GM12878 (cell line): ENCODE results near the gene PIK3R5. TPM values are rescaled to one million over a fixed set of nuclear protein-coding genes. Genes with fewer than 3 reads are reported as not detected.

Experiments used
- ATAC-seq: fragments of 200-7000 bp; cut with Tn5 transposase; 3 replicates; pipeline ENCODE4 v1.9.1; 2020; ENCODE audit warnings: mild to moderate bottlenecking, moderate library complexity
- BruUV-seq: library from RNA; stranded (reverse); fragments of 400-500 nt; replicated peaks from 2 replicates; lab custom pipeline; 2021; lab: Mats Ljungman, UMichigan
- CTCF ChIA-PET: fragments of 300-600 bp; sonication (Branson Sonifier 250); formaldehyde crosslinking; extraction: SDS; loops from one replicate; lab custom pipeline; 2021; ENCODE audit warnings: inconsistent platforms; lab: Yijun Ruan, JAX
- POLR2A ChIA-PET: fragments of 350-600 bp; formaldehyde crosslinking; extraction: SDS; loops from one replicate; lab custom pipeline; 2021; ENCODE audit warnings: inconsistent platforms; lab: Charles Lee
- RAD21 ChIA-PET: fragments of 300-600 bp; sonication (Branson Sonifier 250); formaldehyde crosslinking; loops from one replicate; lab custom pipeline; 2023; ENCODE audit warnings: antibody characterized with exemption; ENCODE audit not compliant: unreplicated experiment; lab: Charles Lee
- SMC1A ChIA-PET: fragments of 300-600 bp; sonication (Branson Sonifier 250); formaldehyde crosslinking; loops from one replicate; lab custom pipeline; 2023; ENCODE audit not compliant: unreplicated experiment, uncharacterized antibody; lab: Charles Lee
- DNase-seq: peaks from one replicate; pipeline ENCODE4 v3.0.0-alpha.2; 2011; ENCODE audit warnings: low read depth, low spot score
- FAIRE-seq: peaks from 3 replicates; lab custom pipeline; 2011; peaks lifted over from hg19 to GRCh38; lab: Jason Lieb, UNC
- H2AFZ ChIP-seq: 2 replicates; pipeline ENCODE4 v1.6.0; 2011; ENCODE audit warnings: low read depth, low read length, control low read depth; ENCODE audit not compliant: control insufficient read depth
- H3K27ac ChIP-seq: 2 replicates; pipeline ENCODE4 v1.5.1; 2011; ENCODE audit warnings: control low read depth; ENCODE audit not compliant: control insufficient read depth, insufficient read depth
- H3K27me3 ChIP-seq, 2 experiments: replicated peaks in 1 of 2; 2 replicates each; pipeline versions ENCODE4 v1.6.0 to v1.6.1; 2011; ENCODE audit warnings: low read length in 1 of 2; ENCODE audit not compliant: control insufficient read depth in 2 of 2, insufficient read depth in 2 of 2
- H3K36me3 ChIP-seq, 2 experiments: 2 replicates each; pipeline ENCODE4 v1.5.1; 2011; ENCODE audit warnings: low read length in 1 of 2; ENCODE audit not compliant: control insufficient read depth in 2 of 2, insufficient read depth in 2 of 2
- H3K4me1 ChIP-seq: 2 replicates; pipeline ENCODE4 v1.6.1; 2011; ENCODE audit warnings: mild to moderate bottlenecking, low read length, moderate library complexity, mixed read lengths; ENCODE audit not compliant: control insufficient read depth, insufficient read depth
- H3K4me2 ChIP-seq: 2 replicates; pipeline ENCODE4 v1.6.0; 2011; ENCODE audit warnings: control low read depth; ENCODE audit not compliant: control insufficient read depth, insufficient read depth
- H3K4me3 ChIP-seq: fragments of 200-600 bp; sonication (generic); 2 replicates; pipeline ENCODE4 v1.5.1; 2016
- H3K79me2 ChIP-seq: 2 replicates; pipeline ENCODE4 v1.6.0; 2011; ENCODE audit warnings: low read length; ENCODE audit not compliant: control insufficient read depth, insufficient read depth
- H3K9ac ChIP-seq: 2 replicates; pipeline ENCODE4 v1.8.0; 2011; ENCODE audit warnings: low read length, control low read depth, mixed read lengths; ENCODE audit not compliant: control insufficient read depth, insufficient read depth
- H3K9me3 ChIP-seq: replicated peaks from 3 replicates; pipeline ENCODE4 v1.5.1; 2011; ENCODE audit warnings: mild to moderate bottlenecking, low read length; ENCODE audit not compliant: control insufficient read depth, insufficient read depth
- H4K20me1 ChIP-seq: 2 replicates; pipeline ENCODE4 v1.6.0; 2011; ENCODE audit not compliant: control insufficient read depth, insufficient read depth
- DPF2 ChIP-seq: fragments of 450-650 bp; IDR thresholded peaks from 2 replicates; pipeline ENCODE4 v1.6.1; 2017; ENCODE audit warnings: mild to moderate bottlenecking
- TCF12 ChIP-seq: IDR thresholded peaks from 2 replicates; pipeline ENCODE4 v1.6.1; 2011; ENCODE audit warnings: low read depth, mild to moderate bottlenecking, low read length
- WGBS: methylation state at CpG from one replicate; pipeline ENCODE4 v1.1.6; 2016; ENCODE audit warnings: low lambda C conversion rate; ENCODE audit not compliant: insufficient replicate concordance, insufficient coverage; ENCODE audit errors: missing lambda C conversion rate; 5-methylcytosine and 5-hydroxymethylcytosine counted together
- in situ Hi-C: fragments of 300-500 bp; cut with MboI; formaldehyde crosslinking; loops from 9 replicates; pipeline ENCODE4 v1.14.3; 2018; ENCODE audit warnings: mixed read lengths
- intact Hi-C: fragments of 100-400 bp; cut with micrococcal nuclease; formaldehyde crosslinking; loops from one replicate; pipeline ENCODE4 v1.14.2; 2022; ENCODE audit not compliant: unreplicated experiment
- polyA plus RNA-seq, 11 experiments: library from polyadenylated mRNA; depleted of rRNA in 4 of 11; unstranded in 6 of 11; stranded (reverse) in 5 of 11; fragments of >200 nt; fragmentation: Nextera tagmentation in 4 of 11; fragmentation: Illumina TruSeq in 1 of 11; extraction: Ambion mirVana in 4 of 11; extraction: Trizol in 1 of 11; gene quantifications; 1 replicate in 1 of 11; 2 replicates in 10 of 11; pipeline versions ENCODE4 v1.2.1 to v1.2.3, GENCODE V29; 2011 to 2016; ENCODE audit warnings: inconsistent platforms in 2 of 11, missing spikeins in 2 of 11, low read depth in 1 of 11
- total RNA-seq, 4 experiments: library from RNA; depleted of rRNA in 3 of 4; stranded (reverse); fragments of >200 nt in 3 of 4; fragmentation: Illumina TruSeq in 1 of 4; extraction: Trizol in 1 of 4; gene quantifications; 2 replicates each; pipeline versions ENCODE4 v1.2.1 to v1.2.3, GENCODE V29; 2013 to 2021

Gene PIK3R5
- total and polyA plus RNA-seq, 10 of the 15 experiments (the other 5 are each of a cell fraction or from before 2014, with no cell fraction given) = 9.5 to 50.8 (median 35.5) TPM

- Histone ChIP-seq H3K4me1 (peaks cover 85% of the 10 kb centered on the region), H3K27ac (0 out of 2 replicates have a peak overlapping the region, but pooled peaks have one; percentile 86), H3K27me3 (no peaks in the 10 kb centered on the region), H3K9ac (no peak overlapping the region), H3K9me3 (no peaks in the 10 kb centered on the region), H2AFZ (no peak overlapping the region), H3K36me3 (peaks cover 3 to 10% of the 10 kb centered on the region in 2 experiments; a peak in 3 of 4 replicates), H4K20me1 (no peaks in the 10 kb centered on the region), H3K4me2 (no peak overlapping the region), H3K4me3 (no peak overlapping the region), H3K79me2 (peaks cover 9% of the 10 kb centered on the region)
- CTCF ChIA-PET = interaction anchor here (0.6 to 11.1 kb wide), 7 partner anchors 30 to 143 kb away, joined by 4 to 162 read pairs (median 28); partner anchors contain the start of gene PIK3R6
- intact Hi-C loops = loop anchor here (5.0 to 10.0 kb wide), 2 partner anchors 110 to 482 kb away; no protein-coding TSS in a partner anchor
- FAIRE-seq (no peak), DNase-seq (no peak), ATAC-seq (no peak)
- in situ Hi-C loops = loop anchor here (5.0 kb wide), 1 partner anchor 140 kb away; the partner anchor contains the start of gene SPDYE4
- SMC1A ChIA-PET = interaction anchor here (2.5 to 13.6 kb wide), 8 partner anchors 13 to 143 kb away, joined by 12 to 208 read pairs (median 26); partner anchors contain the start of gene PIK3R5
- TF ChIP-seq TCF12 (peak; percentile 66; the same call in 1 of the 2 replicates), DPF2 (no peak)
- BruUV-seq = no TSS peak
- POLR2A ChIA-PET = interaction anchor here (0.6 to 1.1 kb wide), 3 partner anchors 40 to 687 kb away, joined by 3 read pairs; partner anchors contain the start of gene AURKB
- WGBS = 90% methylated on average over 12 of the region's 12 CpGs
- RAD21 ChIA-PET = interaction anchor here (1.4 to 7.7 kb wide), 9 partner anchors 15 to 304 kb away, joined by 3 to 115 read pairs (median 26); partner anchors contain the start of genes PIK3R5 and PIK3R6
Measured at GRCh38 chr17:8896641-8897635, 68.6 kb downstream of the PIK3R5 start.
